WTC11 (cell line): Measurements from ENCODE around the gene SLIT1.

ENCODE experiments used
- NFYB ChIP-seq: sonication (generic); formaldehyde crosslinking; conservative IDR thresholded peaks from 2 replicates; pipeline ENCODE4 v1.8.0; 2022; ENCODE audit warnings: low read depth, missing genetic modification reagents
- TF ChIP-seq, protein P1 (sequence below): sonication (generic); formaldehyde crosslinking; IDR thresholded peaks from 2 replicates; pipeline ENCODE4 v1.8.1; 2022; ENCODE audit warnings: low read depth, mild to moderate bottlenecking, moderate library complexity, missing genetic modification reagents, borderline replicate concordance

DNA sequence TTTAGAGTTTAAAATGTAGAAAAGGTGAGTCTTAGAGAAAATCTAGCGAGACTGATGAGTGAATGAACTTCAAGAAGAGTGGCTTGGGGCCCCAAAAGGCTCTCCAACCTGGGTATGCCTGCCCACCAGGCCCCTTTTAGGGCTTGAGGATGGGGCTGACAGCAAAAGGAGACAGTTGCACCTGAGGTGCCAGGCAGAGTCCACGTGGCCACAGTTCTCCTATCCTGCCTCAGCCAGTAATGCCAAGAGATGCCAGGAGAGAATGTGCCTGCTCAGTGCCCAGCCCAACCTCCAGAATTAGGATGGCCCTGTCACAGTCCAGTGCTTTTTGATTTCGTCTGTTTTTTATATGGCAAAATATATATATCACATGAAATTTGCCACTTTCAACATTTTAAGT is 156.5 kb downstream of the SLIT1 start:
- TF ChIP-seq, protein P1, sequence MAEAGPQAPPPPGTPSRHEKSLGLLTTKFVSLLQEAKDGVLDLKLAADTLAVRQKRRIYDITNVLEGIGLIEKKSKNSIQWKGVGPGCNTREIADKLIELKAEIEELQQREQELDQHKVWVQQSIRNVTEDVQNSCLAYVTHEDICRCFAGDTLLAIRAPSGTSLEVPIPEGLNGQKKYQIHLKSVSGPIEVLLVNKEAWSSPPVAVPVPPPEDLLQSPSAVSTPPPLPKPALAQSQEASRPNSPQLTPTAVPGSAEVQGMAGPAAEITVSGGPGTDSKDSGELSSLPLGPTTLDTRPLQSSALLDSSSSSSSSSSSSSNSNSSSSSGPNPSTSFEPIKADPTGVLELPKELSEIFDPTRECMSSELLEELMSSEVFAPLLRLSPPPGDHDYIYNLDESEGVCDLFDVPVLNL (CRISPR knock-in tag) = no peak
- TF ChIP-seq NFYB (CRISPR knock-in tag) = no peak
